Measurements from ENCODE around the gene GANC.

DNA sequence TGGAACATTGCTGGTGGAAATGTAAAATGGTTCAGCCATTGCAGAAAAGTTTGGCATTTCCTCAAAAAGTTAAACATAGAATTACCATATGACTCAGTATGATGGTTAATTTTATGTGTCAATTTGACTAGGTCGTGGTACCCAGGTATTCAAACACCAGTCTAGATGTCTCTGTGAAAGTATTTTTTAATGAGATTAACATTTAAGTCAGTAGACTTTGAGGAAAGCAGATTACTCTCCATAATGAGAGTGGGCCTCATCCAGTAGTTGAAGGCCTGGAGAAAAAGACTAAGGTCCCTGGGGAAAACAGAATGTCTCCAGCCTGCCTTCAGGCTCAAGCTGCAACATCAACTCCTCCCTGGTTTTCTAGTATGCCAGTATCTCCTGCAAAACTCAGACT lies 42.5 kb downstream of the GANC start:
- TF ChIP-seq CTCF (IDR thresholded peaks at IDR 0.05 in 8 of 11, conservative IDR thresholded peaks at IDR 0.05 in 3 of 11) = no peak
- TF ChIP-seq POLR2A (IDR thresholded peaks at IDR 0.05) = no peak
- no peak for TF ChIP-seq POLR2AphosphoS5 (IDR thresholded peaks at IDR 0.05)
